HepG2 (cell line): Measurements from ENCODE around the gene RPL35A. TPM values are rescaled to one million over a fixed set of nuclear protein-coding genes. Genes with fewer than 3 reads are reported as not detected.

ENCODE experiments used
- ARNT ChIP-seq: fragments of 450-650 bp; IDR thresholded peaks from 2 replicates; pipeline ENCODE4 v1.6.1; 2017
- CREBL2 ChIP-seq: sonication (generic); formaldehyde crosslinking; IDR thresholded peaks from 2 replicates; pipeline ENCODE4 v1.8.1; 2023; ENCODE audit warnings: missing genetic modification reagents, mild to moderate bottlenecking, borderline replicate concordance
- ERF ChIP-seq: IDR thresholded peaks from 2 replicates; pipeline ENCODE4 v1.6.1; 2018; ENCODE audit warnings: missing biosample characterization, missing genetic modification reagents
- MIXL1 ChIP-seq: IDR thresholded peaks from 2 replicates; pipeline ENCODE4 v1.6.1; 2016
- SMC3 ChIP-seq: IDR thresholded peaks from 2 replicates; pipeline ENCODE4 v1.6.1; 2011; ENCODE audit warnings: low read length, improper control_type of control experiment
- TFE3 ChIP-seq: IDR thresholded peaks from 2 replicates; pipeline ENCODE4 v1.6.1; 2016
- ZNF33B ChIP-seq: sonication (generic); formaldehyde crosslinking; IDR thresholded peaks from 2 replicates; pipeline ENCODE4 v1.5.1; 2020; ENCODE audit warnings: mild to moderate bottlenecking, missing genetic modification reagents
- ZNF407 ChIP-seq: sonication (generic); formaldehyde crosslinking; IDR thresholded peaks from one replicate; pipeline ENCODE4 v1.5.1; 2020; ENCODE audit warnings: mild to moderate bottlenecking, missing genetic modification reagents; ENCODE audit errors: not compliant biosample characterization
- ZNF441 ChIP-seq: sonication (generic); formaldehyde crosslinking; IDR thresholded peaks from 2 replicates; pipeline ENCODE4 v1.7.0; 2021; ENCODE audit warnings: missing genetic modification reagents, borderline replicate concordance
- ZNF512B ChIP-seq: sonication (generic); formaldehyde crosslinking; IDR thresholded peaks from 2 replicates; pipeline ENCODE4 v1.5.1; 2020; ENCODE audit warnings: missing genetic modification reagents, mild to moderate bottlenecking, borderline replicate concordance
- ZUFSP ChIP-seq: sonication (generic); formaldehyde crosslinking; IDR thresholded peaks from 2 replicates; pipeline ENCODE4 v1.9.0; 2021; ENCODE audit warnings: missing genetic modification reagents, mild to moderate bottlenecking, borderline replicate concordance
- polyA plus RNA-seq, 8 experiments: library from polyadenylated mRNA; depleted of rRNA in 3 of 8; stranded (reverse) in 7 of 8; unstranded in 1 of 8; fragments of >200 nt; fragmentation: Illumina TruSeq in 4 of 8; extraction: Trizol in 4 of 8; gene quantifications; 2 replicates each; pipeline versions ENCODE4 v1.2.1 to v1.2.3, GENCODE V29; 2011 to 2016; ENCODE audit warnings: low read depth in 4 of 8, missing spikeins in 1 of 8, mixed read lengths in 1 of 8; ENCODE audit not compliant: insufficient read depth in 1 of 8
- total RNA-seq, 5 experiments: library from RNA; depleted of rRNA; stranded (reverse); fragments of >200 nt; fragmentation: Illumina TruSeq; extraction: Trizol; gene quantifications; 2 replicates each; pipeline ENCODE4 v1.2.3, GENCODE V29; 2016; ENCODE audit warnings: low read depth in 1 of 5

The RPL35A gene
- total and polyA plus RNA-seq, 2 of the 13 experiments (the other 11 are each of a cell fraction or from before 2014, with no cell fraction given): 1,001 to 1,582 TPM

- TF ChIP-seq ZNF407 (CRISPR knock-in tag): peak; percentile 79
- 0 out of 2 replicates have a peak, but pooled peaks have one; percentile 28 for TF ChIP-seq ZNF441 (CRISPR knock-in tag)
- TF ChIP-seq ZNF512B (CRISPR knock-in tag): no peak
- no peak; the same call in 1 of the 2 replicates for TF ChIP-seq ZNF33B (CRISPR knock-in tag)
- TF ChIP-seq ARNT: no peak
- TF ChIP-seq TFE3 (CRISPR knock-in tag): peak; percentile 81
- no peak for TF ChIP-seq ZUFSP (CRISPR knock-in tag)
- peak; percentile 59 for TF ChIP-seq ERF (CRISPR knock-in tag)
- no peak for TF ChIP-seq MIXL1 (CRISPR knock-in tag)
- TF ChIP-seq SMC3: no peak
- TF ChIP-seq CREBL2 (CRISPR knock-in tag): no peak; the same call in 1 of the 2 replicates
These were observed 10.1 kb downstream of the RPL35A start, which contains the start of gene LMLN (continued) for GRCh38 chr3:197959891-197960693.
